GM19239 (cell line): Measurements from ENCODE around the gene PEAK1.

Experiments
- DNase-seq: peaks from one replicate; pipeline ENCODE4 v3.0.0; 2011; ENCODE audit warnings: low spot score; ENCODE audit not compliant: insufficient read length
- FAIRE-seq: peaks from 2 replicates; lab custom pipeline; 2011; peaks lifted over from hg19 to GRCh38; lab: Jason Lieb, UNC

The PEAK1 gene

GRCh38 chr15:77419836-77420609 is at the start of gene PEAK1:
TSS of gene PEAK1 (minus strand) at chr15:77420104. CDS start at chr15:77181926, 238,178 bp downstream.
- DNase-seq = peak; percentile 84
- FAIRE-seq = no peak

GRCh38 chr15:77468896-77469295 is 49.0 kb upstream of the PEAK1 start:
- FAIRE-seq (no peak), DNase-seq (no peak)

- FAIRE-seq = no peak
- DNase-seq = no peak
Observed at GRCh38 chr15:77466521-77466920, 46.6 kb upstream of the PEAK1 start.

- no peak for FAIRE-seq
Observed at GRCh38 chr15:77464129-77464865, 44.4 kb upstream of the PEAK1 start.

GRCh38 chr15:77461486-77461885 is 41.6 kb upstream of the PEAK1 start:
- DNase-seq = no peak
- no peak for FAIRE-seq

More at GRCh38 chr15:77464129-77464865, 44.4 kb upstream of the PEAK1 start:
- DNase-seq = no peak

- no peak for DNase-seq
- no peak for FAIRE-seq
Observed at GRCh38 chr15:77459031-77459430, 39.1 kb upstream of the PEAK1 start.

GRCh38 chr15:77457905-77458265 is 38.0 kb upstream of the PEAK1 start:
- DNase-seq = no peak
- no peak for FAIRE-seq

- DNase-seq = no peak
- peak; percentile 33 for FAIRE-seq
Observed at GRCh38 chr15:77457191-77457904, 37.4 kb upstream of the PEAK1 start.

GRCh38 chr15:77456746-77457145 is 36.8 kb upstream of the PEAK1 start:
- no peak for DNase-seq
- FAIRE-seq = no peak

- FAIRE-seq (peak; percentile 4), DNase-seq (no peak)
Observed at GRCh38 chr15:77455696-77456321, 35.9 kb upstream of the PEAK1 start.

- no peak for FAIRE-seq
- no peak for DNase-seq
Observed at GRCh38 chr15:77454951-77455350, 35.0 kb upstream of the PEAK1 start.

- FAIRE-seq = no peak
- no peak for DNase-seq
Observed at GRCh38 chr15:77454265-77454664, 34.4 kb upstream of the PEAK1 start.

GRCh38 chr15:77446840-77447390 is 27.0 kb upstream of the PEAK1 start:
- FAIRE-seq (no peak), DNase-seq (no peak)

GRCh38 chr15:77440378-77440999 is 20.6 kb upstream of the PEAK1 start:
- DNase-seq (peak; percentile 13), FAIRE-seq (peak; percentile 48)

- no peak for FAIRE-seq
Observed at GRCh38 chr15:77437264-77437663, 17.4 kb upstream of the PEAK1 start.

GRCh38 chr15:77436822-77437221 is 16.9 kb upstream of the PEAK1 start:
- FAIRE-seq = peak; percentile 79
- no peak for DNase-seq

More at GRCh38 chr15:77437264-77437663, 17.4 kb upstream of the PEAK1 start:
- DNase-seq = no peak

- no peak for FAIRE-seq
- DNase-seq = no peak
Observed at GRCh38 chr15:77430652-77431051, 10.7 kb upstream of the PEAK1 start.

- DNase-seq (no peak), FAIRE-seq (peak; percentile 48)
Observed at GRCh38 chr15:77430213-77430612, 10.3 kb upstream of the PEAK1 start.

- DNase-seq (no peak), FAIRE-seq (peak; percentile 35)
Observed at GRCh38 chr15:77426871-77427270, 7.0 kb upstream of the PEAK1 start.

- no peak for DNase-seq
- no peak for FAIRE-seq
Observed at GRCh38 chr15:77426377-77426776, 6.5 kb upstream of the PEAK1 start.
